ELF-1 (cell line): ENCODE data around the gene ACBD4.

Experiments used
- DNase-seq: peaks from one replicate; pipeline ENCODE4 v3.0.0-alpha.2; 2016; ENCODE audit warnings: low read depth, low spot score

Gene ACBD4, protein sequence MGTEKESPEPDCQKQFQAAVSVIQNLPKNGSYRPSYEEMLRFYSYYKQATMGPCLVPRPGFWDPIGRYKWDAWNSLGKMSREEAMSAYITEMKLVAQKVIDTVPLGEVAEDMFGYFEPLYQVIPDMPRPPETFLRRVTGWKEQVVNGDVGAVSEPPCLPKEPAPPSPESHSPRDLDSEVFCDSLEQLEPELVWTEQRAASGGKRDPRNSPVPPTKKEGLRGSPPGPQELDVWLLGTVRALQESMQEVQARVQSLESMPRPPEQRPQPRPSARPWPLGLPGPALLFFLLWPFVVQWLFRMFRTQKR

DNA sequence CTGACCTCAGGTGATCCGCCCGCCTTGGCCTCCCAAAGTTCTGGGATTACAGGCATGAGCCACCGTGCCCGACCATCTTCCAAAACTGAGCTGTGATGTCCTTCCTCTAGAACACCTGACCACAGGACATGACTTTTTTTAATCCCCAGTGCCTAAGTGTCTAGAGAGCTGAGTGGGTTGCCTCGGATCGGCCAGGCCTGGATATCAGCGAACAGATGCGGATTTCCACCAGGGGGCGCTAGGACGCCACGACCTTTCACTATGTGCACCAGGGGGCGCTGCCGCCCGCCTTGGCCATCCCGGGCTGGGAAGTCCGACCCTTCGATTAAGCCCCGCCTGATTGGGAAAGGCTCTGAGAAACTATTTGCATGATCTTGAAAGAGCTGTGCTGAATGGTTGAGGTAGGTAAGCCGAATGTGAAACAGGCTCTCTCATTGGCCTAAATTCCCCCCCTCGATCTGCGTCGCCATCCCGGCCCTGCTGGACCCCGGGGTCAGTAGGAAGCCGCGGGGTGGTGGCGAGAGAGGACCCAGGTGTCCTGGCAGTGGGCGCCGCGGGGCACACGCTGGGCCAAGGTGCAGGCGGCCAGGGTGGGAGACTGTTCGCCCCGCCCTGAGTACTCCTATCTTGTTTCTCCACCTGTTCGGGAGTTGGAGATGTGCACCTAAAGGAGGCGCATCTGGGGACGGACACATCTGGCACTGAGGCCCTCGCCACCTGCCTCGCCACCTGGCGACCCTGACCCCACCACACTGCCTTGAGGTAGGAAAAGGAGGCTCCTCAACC, at the start of gene ACBD4:
Gene ACBD4 (plus strand): TSS at position 496 of the 786 bp plus-strand sequence. CDS start 458 bp downstream, outside the sequence.
- DNase-seq = peak; percentile 99

DNA sequence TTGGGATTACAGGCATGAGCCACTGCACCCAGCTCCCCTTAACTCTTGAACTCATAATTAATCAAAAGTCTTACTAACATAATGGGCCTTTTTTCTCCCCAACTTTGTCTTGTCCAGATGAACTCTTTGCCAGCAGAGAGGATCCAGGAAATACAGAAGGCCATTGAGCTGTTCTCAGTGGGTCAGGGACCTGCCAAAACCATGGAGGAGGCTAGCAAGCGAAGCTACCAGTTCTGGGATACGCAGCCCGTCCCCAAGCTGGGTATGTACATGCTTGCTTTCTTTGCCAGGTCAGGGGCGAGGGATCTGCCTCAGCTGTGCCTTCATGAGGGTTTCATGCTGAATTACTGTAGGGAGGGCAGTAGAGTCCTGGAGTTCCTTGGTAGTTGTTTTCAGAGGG, 49.1 kb upstream of the ACBD4 start:
- no peak for DNase-seq

DNA sequence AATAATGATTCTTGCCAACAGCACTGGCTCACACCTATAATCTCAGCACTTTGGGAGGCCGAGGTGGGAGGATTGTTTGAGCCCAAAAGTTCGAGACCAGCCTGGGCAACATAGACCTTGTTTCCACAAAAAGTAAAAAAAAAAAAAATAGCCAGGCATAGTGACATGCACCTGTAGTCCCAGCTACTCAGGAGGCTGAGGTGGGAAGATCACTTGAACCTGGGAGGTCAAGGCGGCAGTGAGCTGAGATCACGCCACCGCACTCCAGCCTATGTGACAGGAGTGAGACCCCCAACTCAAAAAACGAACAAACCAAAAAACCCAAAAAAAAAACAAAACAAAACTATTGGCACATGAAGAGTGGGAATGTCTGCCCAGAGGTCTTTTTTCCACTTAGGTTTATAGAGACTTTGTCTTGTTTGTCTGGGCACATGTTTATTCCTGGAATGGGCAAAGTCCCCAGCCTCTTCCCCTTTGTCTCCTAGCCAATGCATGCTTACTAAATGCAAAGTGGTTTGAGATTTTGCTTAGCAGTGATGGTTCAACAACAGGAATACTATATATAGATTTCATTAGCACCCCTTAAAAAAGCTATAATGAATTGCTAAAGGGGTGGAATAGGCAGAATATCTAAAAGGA, 48.5 kb upstream of the ACBD4 start:
- no peak for DNase-seq

DNA sequence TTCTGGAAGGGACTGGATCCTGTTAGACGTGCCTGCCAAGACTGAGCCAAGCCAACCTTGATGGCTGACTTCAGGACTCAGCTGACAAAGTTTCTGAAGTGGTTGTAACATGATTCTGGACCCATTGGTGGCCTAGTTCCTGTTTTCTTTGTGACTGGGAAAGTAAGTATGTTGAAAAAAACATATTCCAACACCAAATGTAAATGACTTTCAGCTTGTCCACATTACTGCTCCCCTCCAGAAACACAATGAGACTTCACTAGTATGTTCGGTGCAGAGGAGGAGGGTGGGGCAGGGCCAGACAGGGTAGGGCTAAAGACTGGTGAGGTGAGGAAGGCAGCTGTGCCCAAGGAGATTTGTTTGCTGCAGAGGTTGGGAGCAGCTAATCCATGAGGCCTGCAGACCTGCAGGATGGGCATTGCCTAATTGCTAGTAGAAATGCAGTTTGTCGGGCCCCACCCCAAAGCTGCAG, 47.9 kb upstream of the ACBD4 start:
- DNase-seq = no peak

DNA sequence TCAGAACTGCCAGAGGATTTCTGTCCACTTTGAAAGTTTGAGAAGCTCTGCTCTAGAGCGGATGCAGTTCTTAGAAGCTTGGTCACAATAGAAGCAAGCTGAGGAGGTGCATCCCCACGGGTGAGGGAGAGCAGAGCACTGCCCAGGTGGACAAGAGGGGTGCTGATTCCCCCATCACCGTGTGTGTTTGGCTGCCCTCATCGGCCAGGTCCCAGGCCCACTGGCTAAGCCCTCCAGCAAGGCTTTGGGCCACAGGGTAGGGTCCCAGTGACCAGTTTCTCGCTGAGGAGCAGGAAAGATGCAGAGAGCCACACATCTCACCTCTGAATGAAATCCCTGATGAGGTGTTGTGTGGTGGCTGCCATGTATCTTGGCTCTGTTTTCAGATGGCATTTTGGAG, 47.5 kb upstream of the ACBD4 start:
- no peak for DNase-seq

DNA sequence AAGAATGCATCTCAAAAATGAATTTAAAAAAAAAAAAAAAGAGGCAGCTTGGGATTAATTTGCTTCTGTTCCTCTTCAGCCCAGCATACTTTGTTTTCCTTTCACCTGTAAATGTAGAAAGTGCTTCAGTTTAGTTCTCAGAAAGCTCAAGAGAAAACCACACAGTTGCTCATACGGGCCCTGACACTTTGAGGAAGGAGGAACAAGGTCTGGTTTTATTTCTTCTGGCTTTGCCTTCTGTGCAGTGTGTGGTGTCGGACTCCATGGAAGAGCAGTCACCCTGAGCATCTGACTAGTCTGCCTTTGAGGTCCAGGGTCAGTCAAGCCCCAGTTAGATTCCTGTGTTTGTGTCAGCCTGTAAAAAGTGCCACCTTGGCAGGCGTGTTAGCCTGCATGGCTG, 46.7 kb upstream of the ACBD4 start:
- DNase-seq = no peak

DNA sequence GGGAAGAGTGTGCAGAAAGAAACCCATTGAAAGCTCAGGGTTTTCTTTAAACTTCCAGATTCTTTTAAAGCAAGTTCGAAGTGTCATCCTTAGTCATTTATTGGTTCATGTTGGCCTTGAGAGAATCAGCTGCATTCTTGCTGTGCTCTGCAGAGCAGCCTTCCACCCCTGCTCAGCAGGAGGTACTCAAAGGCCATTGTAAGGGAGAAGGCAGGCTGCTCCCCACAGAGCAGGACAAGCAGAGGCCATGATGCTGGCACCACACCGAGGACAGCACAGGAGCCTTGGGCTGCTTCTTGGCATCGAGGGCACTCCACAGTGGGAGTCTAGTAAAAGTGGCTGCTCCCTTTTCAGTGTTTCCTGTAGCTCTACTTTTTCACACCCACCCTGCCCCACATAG, 44.8 kb upstream of the ACBD4 start:
- DNase-seq = peak; percentile 35

DNA sequence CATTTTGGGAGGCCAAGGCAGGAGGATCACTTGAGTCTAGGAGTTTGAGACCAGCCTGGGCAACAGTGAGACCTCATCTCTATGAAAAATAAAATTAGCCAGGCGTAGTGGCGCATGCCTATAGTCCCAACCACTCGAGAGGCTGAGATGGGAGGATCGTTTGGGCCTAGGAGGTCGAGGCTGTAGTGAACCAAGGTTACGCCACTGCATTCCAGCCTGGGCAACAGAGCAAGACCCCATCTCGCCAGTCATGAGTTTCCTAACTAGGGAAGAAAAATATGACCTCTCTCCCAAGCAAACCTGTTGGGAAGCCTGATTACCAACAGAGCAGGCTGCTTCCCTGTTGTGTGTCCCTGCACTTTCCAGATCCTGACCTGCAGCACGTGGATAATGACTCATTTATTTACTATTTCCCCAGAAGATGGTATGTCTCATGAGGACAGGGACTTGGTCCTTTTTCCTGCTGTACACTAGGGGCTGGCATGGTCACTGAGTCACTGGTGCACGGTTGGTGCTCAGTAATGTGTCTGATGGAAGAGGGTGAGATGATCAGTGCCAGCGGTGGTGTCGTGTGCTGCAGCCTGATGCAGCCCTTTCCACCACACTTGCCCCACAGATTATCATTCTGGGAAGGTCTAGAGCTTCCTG, 43.6 kb upstream of the ACBD4 start:
- DNase-seq = no peak

DNA sequence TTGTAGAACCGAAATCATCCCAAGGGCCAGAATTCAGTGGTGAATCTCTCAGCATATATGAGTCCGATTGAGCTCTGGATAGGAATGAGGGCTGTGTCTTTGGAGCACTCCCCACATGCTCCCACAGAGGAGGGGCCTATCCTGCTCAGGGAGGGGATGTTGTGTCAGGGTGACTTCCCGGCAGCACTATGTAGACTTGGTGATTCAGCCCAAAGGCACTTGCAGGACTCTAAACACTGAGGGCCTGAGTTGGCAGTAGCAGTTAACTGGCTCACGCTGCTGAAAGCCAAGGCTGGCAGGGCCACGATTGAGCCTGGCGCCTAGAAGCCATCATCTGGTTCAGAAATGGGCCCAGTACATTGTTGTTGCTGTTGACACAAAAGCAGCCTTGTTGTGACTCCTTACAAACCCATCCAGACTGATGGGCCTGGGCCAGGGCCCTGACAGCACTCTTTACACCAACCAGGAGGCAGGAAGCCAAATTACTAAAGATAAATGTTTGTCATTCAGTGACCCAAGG, 42.5 kb upstream of the ACBD4 start:
- DNase-seq = peak; percentile 63

DNA sequence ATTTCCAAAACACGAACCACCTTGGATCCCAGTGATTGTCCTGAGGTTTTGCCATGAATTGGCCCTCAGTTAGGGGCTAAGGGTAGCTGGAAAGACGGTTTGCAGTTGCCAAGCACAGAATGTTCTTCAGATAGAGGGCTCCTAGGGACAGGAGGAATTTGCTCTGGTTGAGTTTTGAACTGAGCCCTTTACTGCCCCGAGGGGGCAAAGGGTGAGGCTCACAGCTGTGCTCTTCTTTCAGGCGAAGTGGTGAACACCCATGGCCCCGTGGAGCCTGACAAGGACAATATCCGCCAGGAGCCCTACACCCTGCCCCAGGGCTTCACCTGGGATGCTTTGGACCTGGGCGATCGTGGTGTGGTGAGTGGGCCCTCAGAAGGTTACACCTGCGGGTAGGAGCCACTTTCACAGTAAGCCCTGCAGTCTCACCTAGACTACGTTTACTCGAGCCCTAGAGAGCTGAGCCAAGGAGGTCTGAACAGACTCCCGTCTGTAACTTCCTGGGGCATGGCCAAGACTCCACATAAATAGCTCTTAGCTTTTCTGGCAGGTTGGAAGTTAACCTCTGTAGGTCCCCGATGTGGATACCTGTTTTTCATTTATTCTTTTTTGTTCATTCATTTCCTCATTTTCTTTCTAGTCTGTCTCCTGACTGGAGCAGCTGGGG, 41.9 kb upstream of the ACBD4 start:
- no peak for DNase-seq

DNA sequence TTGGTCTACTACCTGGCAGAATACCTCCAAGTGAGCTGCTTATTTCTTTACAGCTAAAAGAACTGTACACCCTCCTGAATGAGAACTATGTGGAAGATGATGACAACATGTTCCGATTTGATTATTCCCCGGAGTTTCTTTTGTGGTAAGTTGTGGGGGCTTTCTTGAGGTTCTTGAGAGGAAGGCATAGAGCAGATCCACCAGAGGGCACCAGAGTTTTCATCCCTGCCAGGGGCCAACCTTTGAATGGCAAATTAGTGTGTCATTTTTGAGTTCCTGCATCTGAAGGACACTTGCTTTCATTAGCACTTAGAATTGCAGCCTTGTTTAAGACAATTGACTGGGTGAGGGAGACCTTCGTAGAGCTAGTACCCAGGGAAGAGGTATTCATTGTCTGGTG, 39.3 kb upstream of the ACBD4 start:
- no peak for DNase-seq

DNA sequence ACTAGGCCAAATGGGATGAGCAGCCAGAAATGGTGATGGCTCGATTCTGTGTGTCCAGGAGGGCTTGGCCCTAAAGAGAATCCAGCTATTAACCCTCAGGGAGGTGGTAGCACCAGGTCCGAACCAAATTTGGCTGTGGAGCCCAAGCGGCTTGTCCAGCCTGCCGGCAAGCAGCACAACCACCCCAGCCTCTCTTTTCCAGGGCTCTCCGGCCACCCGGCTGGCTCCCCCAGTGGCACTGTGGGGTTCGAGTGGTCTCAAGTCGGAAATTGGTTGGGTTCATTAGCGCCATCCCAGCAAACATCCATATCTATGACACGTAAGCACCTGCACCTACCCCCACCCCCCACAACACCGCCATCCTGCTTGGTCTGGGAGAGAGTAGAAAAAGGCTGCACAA, 38.6 kb upstream of the ACBD4 start:
- DNase-seq = no peak

DNA sequence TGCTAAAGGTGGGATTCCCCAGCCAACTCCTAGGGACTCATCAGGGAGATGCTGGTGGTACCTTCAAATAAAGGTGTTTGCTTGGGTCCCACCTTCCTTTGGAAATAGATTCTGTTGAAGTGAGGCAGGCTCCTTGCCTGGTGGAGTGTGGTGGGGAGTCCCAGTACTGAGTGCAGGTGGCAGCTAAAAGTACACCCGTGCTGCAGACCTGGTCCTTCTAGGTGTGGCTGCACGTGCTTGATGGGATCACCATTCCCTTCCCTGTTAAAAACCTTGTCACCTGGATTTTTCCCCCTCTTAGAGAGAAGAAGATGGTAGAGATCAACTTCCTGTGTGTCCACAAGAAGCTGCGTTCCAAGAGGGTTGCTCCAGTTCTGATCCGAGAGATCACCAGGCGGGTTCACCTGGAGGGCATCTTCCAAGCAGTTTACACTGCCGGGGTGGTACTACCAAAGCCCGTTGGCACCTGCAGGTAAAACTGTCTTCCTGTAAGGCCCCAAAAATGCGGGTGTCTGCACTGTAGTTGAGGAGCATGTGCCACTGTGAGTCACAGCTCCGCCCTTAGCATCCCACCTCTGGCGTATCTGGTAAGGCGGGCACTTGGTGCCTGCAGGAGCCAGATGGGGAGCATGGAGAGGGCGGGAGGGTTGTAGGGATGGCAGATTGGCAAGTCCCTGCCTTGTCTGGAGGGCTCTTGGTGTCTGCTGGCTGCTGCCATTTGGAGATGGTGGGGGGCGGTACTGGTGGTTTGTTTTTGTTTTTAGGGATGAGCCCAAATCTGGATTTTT, 37.2 kb upstream of the ACBD4 start:
- DNase-seq = no peak

DNA sequence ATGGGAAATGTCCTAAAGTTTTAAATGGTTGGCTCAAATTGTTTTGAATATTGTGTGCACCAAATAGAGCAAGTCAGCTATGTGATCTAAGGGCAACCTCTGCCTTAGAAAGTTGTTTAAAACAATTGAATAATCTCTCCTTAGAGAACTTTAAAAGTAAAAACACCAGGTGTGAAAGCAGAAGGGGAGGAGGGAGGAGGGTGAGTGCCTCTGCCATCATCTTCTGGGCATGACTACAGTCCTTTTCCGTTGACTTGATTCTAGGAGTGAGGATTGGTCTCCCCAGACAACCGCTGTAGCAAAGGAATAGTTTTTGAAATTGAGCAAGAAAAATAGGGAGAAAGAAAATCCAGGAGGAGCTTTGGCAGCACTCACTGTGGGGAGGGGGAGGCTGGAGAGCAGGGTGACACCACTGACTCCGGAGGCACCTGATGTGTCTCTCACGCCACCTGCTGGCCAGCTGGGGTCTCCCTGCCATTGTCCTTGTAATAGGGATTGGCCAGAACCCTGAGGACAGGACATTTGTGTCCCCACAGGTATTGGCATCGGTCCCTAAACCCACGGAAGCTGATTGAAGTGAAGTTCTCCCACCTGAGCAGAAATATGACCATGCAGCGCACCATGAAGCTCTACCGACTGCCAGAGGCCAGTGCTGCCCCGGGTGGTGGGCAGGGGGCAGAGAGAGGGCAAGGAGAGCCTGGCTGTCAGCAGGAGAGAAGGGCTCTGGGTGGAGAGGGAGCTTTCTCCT, 36.4 kb upstream of the ACBD4 start:
- peak; percentile 86 for DNase-seq

DNA sequence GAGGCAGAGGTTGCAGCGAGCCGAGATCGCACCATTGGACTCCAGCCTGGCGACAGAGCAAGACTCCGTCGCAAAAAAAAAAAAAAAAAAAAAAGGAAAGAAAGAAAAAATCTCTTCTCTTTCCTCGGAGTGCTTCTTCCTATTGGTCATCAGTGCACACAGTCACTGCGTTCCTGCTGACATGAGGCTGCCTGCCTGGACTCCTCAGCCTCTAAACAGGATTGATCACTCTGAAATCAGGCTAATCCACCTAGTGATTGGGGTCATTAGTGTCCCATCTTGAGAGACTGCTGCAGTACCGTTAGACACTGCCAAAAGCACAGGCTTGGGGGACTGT, 34.0 kb upstream of the ACBD4 start:
- DNase-seq = no peak

DNA sequence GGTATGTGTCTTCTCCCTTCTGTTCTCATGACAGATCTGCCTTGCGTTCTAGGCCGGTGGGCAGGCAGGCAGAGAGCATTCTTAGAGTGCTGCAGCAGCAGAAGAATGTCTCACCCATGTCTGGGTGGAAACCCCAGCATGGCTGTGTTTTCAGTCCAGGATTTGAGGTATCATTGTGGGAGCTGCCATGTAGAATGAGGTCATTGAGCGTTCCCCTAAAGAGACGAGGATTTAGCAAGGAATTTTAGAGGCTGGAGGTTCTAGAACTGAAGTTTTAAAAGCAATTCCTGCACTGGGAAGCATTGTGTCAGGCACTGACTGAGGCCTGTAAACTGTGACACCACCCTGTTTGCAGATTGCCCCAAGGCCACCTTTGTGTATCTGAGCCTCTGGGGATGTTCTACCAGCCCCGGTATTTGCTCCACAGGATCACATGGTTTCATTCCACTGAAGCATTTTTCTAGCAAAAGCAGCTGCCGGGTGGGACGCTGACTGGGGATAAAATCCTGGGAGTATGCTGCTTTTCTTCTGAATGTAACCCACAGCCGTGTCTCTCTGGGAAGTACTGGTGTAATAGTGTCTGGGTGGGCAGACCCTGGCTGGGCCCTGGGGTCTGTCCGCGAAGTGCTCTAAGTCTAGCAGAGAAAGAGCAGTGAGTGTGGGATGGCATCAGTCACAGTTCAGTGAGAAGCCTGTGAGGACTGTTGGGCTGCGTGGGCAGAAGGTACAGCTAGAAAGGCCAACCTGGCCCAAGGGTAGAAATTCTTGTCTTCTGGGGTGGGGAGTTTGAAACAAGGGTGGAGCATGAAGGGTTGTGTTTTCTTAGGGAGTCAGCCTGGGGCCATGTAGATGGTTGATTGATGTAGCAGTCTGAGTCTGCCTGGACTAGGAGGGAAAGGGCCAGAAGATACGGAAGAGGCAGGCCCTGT, 33.3 kb upstream of the ACBD4 start:
- peak; percentile 91 for DNase-seq

DNA sequence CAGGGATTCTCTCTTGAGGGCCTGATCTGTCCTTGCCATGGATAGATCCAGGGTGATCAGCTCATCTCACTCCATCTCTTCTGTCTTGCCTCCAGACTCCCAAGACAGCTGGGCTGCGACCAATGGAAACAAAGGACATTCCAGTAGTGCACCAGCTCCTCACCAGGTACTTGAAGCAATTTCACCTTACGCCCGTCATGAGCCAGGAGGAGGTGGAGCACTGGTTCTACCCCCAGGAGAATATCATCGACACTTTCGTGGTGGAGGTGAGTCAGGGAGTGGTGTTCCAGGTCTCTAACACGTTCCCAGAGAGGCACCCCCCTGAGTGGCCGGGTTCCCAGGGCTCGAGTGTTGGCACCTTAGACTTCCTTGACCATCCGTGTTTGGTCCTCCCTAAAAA, 32.6 kb upstream of the ACBD4 start:
- no peak for DNase-seq

DNA sequence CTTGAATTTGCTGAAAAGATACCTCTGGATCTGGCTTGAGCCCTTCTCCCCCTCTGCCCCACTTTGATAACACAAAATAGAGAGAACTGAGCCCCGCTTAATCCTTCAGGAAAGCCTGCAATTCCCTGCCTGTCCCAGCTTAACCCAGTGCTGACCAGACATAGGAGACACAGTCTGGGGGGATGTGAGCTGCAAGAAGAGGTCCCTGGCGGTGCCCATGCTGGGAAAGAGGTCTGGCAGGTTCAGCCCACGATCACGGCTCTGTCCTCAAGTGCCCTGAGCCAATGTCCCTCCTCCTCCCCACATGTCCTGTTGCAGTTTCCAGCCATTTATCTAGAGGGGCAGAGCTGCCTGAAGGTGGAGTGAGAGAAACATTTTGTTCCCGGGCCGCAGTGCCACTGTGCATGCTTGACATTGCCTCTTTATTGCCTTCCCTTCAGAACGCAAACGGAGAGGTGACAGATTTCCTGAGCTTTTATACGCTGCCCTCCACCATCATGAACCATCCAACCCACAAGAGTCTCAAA, 32.2 kb upstream of the ACBD4 start:
- DNase-seq = no peak

DNA sequence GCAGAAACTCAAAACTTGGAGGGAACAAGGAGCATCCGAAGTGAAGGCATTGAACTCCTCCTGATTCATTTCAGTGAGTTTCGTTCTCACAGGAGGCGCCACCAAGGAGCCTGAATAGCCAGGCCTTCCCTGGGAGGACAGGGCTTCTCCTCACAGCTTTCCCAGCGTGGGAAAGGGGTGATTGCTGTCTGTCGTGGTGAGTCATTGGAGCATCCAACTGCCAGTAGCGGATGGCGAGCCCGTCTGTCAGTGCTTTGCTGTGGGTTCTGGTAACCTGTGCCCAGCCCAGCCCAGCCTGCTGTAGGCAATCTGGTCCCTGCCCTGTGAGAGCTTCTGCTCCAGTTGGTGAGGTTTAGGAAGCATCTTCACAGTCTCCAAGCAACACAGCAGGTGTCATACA, 31.5 kb upstream of the ACBD4 start:
- DNase-seq = no peak
